Measurements from ENCODE around the gene THADA.
"Not testable (repeated sequence)": the region's sequence is repeated elsewhere in the genome, so short reads cannot be mapped to it uniquely, and the experiment has no call there.

The THADA gene

GRCh38 chr2:43594875-43595274, 963 bp downstream of the THADA start:
- DNase-seq (ENCODE audit: low read depth): no peak

DNA sequence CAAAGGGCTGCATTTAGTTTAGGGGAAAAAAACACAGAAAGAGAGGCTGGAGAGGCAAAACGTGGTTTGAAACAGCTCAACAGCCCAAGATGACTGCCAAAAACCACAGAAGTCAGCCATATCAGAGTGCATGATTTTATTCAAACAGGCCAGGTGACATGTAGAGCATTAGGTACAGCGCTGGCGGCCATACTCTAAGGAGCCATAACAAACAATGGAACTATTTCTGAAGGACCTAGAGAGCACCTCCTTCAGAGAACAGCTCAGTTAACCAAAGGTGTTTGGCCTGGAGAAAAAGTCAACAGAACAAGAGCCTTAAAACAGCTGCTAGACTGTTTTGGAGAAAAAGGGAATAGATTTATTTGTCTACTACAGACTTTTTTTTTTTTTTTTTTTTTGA, 2.6 kb downstream of the THADA start:
- no peak for DNase-seq (ENCODE audit: low read depth)

GRCh38 chr2:43592443-43592842, 3.4 kb downstream of the THADA start:
- DNase-seq (ENCODE audit: low read depth): no peak

- no peak for DNase-seq (ENCODE audit: low read depth)
Measured at GRCh38 chr2:43585708-43586107, 10.1 kb downstream of the THADA start.

- no peak for DNase-seq (ENCODE audit: low read depth)
Measured at GRCh38 chr2:43579275-43579981, 16.4 kb downstream of the THADA start.

DNA sequence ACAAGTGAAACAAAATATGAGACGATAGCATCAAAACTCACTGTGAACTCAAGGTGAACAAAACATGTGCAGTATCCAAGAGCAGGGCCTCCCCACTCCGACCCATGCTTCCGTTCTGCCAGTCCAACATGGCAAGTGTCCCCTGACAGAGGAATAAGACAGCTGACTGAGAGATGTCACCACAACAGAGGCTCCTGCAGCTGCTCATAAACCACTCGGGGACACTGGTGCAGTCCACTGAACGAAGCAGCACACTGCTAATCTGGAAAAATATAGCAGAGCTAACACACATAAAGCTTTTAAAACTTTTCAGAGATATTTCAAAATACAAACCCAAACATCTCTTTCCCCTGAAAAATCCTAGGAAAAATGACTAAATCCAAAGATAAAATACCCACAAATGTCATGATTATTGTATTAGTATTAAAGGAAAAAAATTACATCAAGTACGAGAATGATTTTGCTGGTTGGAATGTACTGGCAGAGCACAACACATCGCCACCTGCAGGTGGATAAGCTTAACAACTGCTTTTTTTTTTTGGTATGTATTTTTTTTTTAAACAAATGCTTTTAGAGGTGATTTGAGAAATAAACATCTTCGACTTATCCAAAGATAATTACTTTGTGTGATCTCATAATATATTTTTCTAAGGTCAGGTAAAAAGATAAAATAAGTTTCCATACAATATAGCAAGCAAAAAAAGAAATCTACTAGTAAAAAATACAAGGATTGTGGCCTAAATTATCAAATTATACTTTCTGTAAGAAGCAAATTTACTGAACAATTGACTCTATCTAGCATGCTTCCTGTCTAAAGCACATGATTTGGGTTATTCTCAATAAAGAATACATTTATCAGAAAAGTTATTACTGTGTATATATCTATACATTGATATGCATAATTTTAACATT, 18.6 kb downstream of the THADA start:
- no peak for DNase-seq (ENCODE audit: low read depth)

GRCh38 chr2:43572244-43572643, 23.6 kb downstream of the THADA start:
- no peak for DNase-seq (ENCODE audit: low read depth)

- no peak for DNase-seq (ENCODE audit: low read depth)
Measured at GRCh38 chr2:43569921-43570320, 25.9 kb downstream of the THADA start.

- no peak for DNase-seq (ENCODE audit: low read depth)
Measured at GRCh38 chr2:43568228-43568627, 27.6 kb downstream of the THADA start.

DNA sequence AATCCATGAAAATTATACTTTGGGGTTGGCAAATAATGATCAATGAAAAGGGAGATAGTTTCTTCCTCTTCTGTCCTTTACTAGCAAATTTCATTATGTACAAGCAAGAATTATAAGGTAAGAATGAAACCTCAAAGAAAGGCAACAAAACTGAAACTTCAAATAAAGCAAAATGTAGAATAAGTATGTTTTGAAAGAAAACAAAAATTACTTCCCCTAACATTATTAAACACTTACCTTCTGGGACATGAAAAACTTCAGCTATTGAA, 29.4 kb downstream of the THADA start:
- no peak for DNase-seq (ENCODE audit: low read depth)

DNA sequence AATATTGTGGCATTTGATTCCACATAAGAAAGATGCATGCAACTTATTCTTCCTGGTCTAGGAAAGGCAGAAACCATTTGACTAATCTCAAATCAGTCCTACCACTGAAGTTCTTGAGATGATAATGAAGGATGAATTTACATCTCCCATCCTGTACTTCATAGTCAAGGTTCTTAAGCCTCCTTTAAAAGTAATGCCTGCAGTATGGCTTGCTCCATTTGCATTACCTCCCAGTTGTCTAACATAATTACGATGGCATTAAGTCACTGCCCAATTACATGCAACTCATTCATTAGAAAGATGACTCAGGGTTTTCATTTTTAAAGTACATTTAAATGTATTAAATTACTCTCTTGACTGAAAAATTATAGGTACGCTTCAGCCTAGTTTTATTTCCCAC, 32.2 kb downstream of the THADA start:
- no peak for DNase-seq (ENCODE audit: low read depth)

DNA sequence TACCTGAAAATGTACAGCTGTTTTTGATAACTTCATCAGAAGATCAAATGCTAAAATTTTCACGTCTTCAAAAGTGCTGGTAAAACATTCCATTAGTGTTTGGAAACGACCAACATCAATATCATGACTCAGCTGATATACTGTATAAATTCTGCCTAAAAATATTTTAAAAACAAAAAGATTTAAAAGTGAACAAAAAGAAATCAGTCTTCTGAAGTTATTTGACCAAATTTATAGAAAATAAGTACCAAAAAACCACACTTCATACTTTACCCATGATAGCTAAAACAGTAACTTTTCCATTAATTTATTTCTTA, 35.6 kb downstream of the THADA start:
- DNase-seq (ENCODE audit: low read depth): no peak

- no peak for DNase-seq (ENCODE audit: low read depth)
Measured at GRCh38 chr2:43559391-43560230, 36.2 kb downstream of the THADA start.

DNA sequence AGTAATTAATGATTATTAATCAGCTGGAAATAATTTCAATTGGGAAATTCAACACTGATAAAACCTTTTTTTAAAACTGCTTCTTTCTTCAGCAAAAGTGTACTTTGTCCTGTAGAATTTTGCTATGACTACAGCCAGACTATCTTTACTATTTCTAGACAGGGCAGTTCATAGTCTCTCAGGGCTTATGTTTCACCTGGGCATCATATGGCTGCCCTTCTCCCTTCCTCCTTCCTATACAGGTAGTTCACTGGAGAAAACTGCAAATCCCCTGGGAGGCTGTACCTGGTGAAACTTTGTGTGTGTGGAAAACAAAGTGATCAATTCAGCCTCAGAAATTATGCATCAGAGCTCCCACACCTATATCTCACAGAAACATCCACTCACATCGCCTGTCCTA, 38.6 kb downstream of the THADA start:
- DNase-seq (ENCODE audit: low read depth): no peak

GRCh38 chr2:43556256-43556655, 39.6 kb downstream of the THADA start:
- no peak for DNase-seq (ENCODE audit: low read depth)

GRCh38 chr2:43553341-43553855, 42.4 kb downstream of the THADA start:
- DNase-seq (ENCODE audit: low read depth): no peak

- DNase-seq (ENCODE audit: low read depth): no peak
Measured at GRCh38 chr2:43551990-43552389, 43.8 kb downstream of the THADA start.

- not testable (repeated sequence) for DNase-seq (ENCODE audit: low read depth)
Measured at GRCh38 chr2:43548381-43548780, 47.5 kb downstream of the THADA start.

GRCh38 chr2:43542285-43542933, 53.4 kb downstream of the THADA start:
- no peak for DNase-seq (ENCODE audit: low read depth)

GRCh38 chr2:43541165-43541564, 54.7 kb downstream of the THADA start:
- no peak for DNase-seq (ENCODE audit: low read depth)

GRCh38 chr2:43540021-43540779, 55.6 kb downstream of the THADA start:
- DNase-seq (ENCODE audit: low read depth): no peak
